DND-41 (cell line): ENCODE data around the gene CYSLTR1.
"Not testable (repeated sequence)": the region's sequence is repeated elsewhere in the genome, so short reads cannot be mapped to it uniquely, and the experiment has no call there.

Experiments
- ATAC-seq: fragments of 200-7000 bp; cut with Tn5 transposase; 3 replicates; pipeline ENCODE4 v1.9.1; 2021; ENCODE audit warnings: low read depth; ENCODE audit not compliant: insufficient read depth
- DNase-seq: peaks from one replicate; pipeline ENCODE4 v3.0.0-alpha.2; 2020
- H2AFZ ChIP-seq: 2 replicates; pipeline ENCODE4 v1.6.0; 2012; ENCODE audit warnings: low read depth, low read length
- H3K27ac ChIP-seq: 2 replicates; pipeline ENCODE4 v1.5.1; 2012; ENCODE audit warnings: low read length, inconsistent platforms
- H3K27me3 ChIP-seq: fragments of 200-600 bp; sonication (generic); 2 replicates; pipeline ENCODE4 v1.6.0; 2012; ENCODE audit warnings: low read length, mild to moderate bottlenecking, inconsistent platforms; ENCODE audit not compliant: insufficient read depth, poor library complexity
- H3K36me3 ChIP-seq: 2 replicates; pipeline ENCODE4 v1.5.1; 2012; ENCODE audit warnings: low read length, inconsistent platforms; ENCODE audit not compliant: insufficient read depth
- H3K4me1 ChIP-seq: 2 replicates; pipeline ENCODE4 v1.5.1; 2012; ENCODE audit warnings: mild to moderate bottlenecking, low read length; ENCODE audit not compliant: insufficient read depth
- H3K4me2 ChIP-seq: 2 replicates; pipeline ENCODE4 v1.6.0; 2012; ENCODE audit warnings: mild to moderate bottlenecking, moderate library complexity, low read length, inconsistent platforms; ENCODE audit not compliant: insufficient read depth
- H3K4me3 ChIP-seq, 2 experiments: fragments of 200-600 bp in 1 of 2; shearing (Covaris generic) in 1 of 2; 2 replicates each; pipeline ENCODE4 v1.5.1; 2012 to 2016; ENCODE audit warnings: inconsistent platforms in 2 of 2, low read length in 2 of 2, mild to moderate bottlenecking in 2 of 2, low read depth in 1 of 2, moderate library complexity in 1 of 2
- H3K79me2 ChIP-seq: 2 replicates; pipeline ENCODE4 v1.6.0; 2012; ENCODE audit warnings: low read length, inconsistent platforms; ENCODE audit not compliant: insufficient read depth
- H3K9ac ChIP-seq: 2 replicates; pipeline ENCODE4 v1.6.0; 2012; ENCODE audit warnings: low read depth, mild to moderate bottlenecking, inconsistent platforms, low read length, moderate library complexity
- H3K9me3 ChIP-seq: 2 replicates; pipeline ENCODE4 v1.5.1; 2012; ENCODE audit warnings: low read length, moderate library complexity, mild to moderate bottlenecking, inconsistent platforms; ENCODE audit not compliant: insufficient read depth, severe bottlenecking
- H4K20me1 ChIP-seq: 2 replicates; pipeline ENCODE4 v1.6.0; 2012; ENCODE audit warnings: low read length; ENCODE audit not compliant: insufficient read depth
- EZH2 ChIP-seq: IDR thresholded peaks from 3 replicates; pipeline ENCODE4 v1.6.1; 2012; ENCODE audit warnings: borderline replicate concordance, low read depth, mild to moderate bottlenecking, moderate library complexity, low read length, inconsistent platforms; ENCODE audit not compliant: severe bottlenecking
- TF ChIP-seq, protein P1 (sequence below): IDR thresholded peaks from 2 replicates; pipeline ENCODE4 v1.5.1; 2012; ENCODE audit warnings: borderline replicate concordance, low read length, moderate library complexity, mild to moderate bottlenecking; ENCODE audit not compliant: poor library complexity, severe bottlenecking; ENCODE audit errors: extremely low read depth

Gene CYSLTR1

DNA sequence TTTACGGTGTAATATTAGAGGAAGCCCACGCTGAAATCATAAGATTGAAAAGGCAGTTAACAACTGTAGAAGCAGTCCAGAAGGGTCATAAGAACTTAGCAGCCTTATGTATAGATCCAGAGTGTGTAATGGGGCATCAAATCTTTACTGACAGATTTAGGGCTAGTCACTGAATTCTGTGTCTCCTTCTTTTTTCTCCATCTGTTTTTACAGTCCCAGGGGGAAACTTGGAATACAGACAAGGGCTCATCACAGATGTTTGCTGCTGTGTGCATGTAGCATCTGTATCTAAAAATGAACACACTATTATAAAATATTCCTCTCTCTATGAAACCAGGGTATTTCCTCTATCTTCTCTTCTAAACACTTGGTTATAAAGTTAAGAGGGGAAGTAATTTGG, 43.9 kb downstream of the CYSLTR1 start:
- Histone ChIP-seq H3K9me3 (no peaks in the 10 kb centered on the region), H2AFZ (no peak overlapping the region), H3K27ac (no peak overlapping the region), H3K4me3 (no peak overlapping the region), H3K27me3 (no peaks in the 10 kb centered on the region), H3K4me1 (no peaks in the 10 kb centered on the region), H4K20me1 (no peaks in the 10 kb centered on the region), H3K79me2 (no peaks in the 10 kb centered on the region), H3K9ac (no peak overlapping the region), H3K36me3 (no peaks in the 10 kb centered on the region), H3K4me2 (no peak overlapping the region)
- no peak for TF ChIP-seq EZH2
- TF ChIP-seq, protein P1, sequence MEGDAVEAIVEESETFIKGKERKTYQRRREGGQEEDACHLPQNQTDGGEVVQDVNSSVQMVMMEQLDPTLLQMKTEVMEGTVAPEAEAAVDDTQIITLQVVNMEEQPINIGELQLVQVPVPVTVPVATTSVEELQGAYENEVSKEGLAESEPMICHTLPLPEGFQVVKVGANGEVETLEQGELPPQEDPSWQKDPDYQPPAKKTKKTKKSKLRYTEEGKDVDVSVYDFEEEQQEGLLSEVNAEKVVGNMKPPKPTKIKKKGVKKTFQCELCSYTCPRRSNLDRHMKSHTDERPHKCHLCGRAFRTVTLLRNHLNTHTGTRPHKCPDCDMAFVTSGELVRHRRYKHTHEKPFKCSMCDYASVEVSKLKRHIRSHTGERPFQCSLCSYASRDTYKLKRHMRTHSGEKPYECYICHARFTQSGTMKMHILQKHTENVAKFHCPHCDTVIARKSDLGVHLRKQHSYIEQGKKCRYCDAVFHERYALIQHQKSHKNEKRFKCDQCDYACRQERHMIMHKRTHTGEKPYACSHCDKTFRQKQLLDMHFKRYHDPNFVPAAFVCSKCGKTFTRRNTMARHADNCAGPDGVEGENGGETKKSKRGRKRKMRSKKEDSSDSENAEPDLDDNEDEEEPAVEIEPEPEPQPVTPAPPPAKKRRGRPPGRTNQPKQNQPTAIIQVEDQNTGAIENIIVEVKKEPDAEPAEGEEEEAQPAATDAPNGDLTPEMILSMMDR: no peak
- ATAC-seq (no peak), DNase-seq (no peak)

DNA sequence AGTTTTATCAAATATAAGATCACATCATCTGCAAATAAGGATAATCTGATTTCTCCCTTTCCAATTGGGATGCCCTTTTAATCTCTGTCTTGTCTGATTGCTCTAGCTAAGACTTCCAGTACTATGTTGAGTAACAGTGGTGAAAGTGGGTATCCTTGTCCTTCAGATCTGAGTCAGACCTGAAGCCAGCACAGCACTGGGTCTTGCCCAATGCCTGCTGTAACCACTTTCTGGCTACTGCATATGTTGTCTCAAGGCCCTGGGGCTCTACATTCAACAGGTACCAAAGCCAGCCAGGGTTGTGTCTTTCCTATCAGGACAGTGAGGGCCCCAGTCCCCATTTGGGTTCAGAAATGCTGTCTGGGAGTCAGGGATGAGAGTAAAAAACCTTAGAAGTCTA, 90.3 kb downstream of the CYSLTR1 start:
- no peaks in the 10 kb centered on the region for H3K27me3 ChIP-seq
- H3K4me2 ChIP-seq: no peak overlapping the region
- H3K36me3 ChIP-seq: no peaks in the 10 kb centered on the region
- H3K9ac ChIP-seq: no peak overlapping the region
- ATAC-seq (no peak), DNase-seq (no peak)
- no peaks in the 10 kb centered on the region for H4K20me1 ChIP-seq
- TF ChIP-seq, protein P1: no peak
- no peak for TF ChIP-seq EZH2
- H3K9me3 ChIP-seq: no peaks in the 10 kb centered on the region
- H3K4me3 ChIP-seq: no peak overlapping the region
- no peaks in the 10 kb centered on the region for H3K79me2 ChIP-seq
- H2AFZ ChIP-seq: no peak overlapping the region
- peaks cover 6% of the 10 kb centered on the region for H3K4me1 ChIP-seq
- H3K27ac ChIP-seq: no peak overlapping the region

DNA sequence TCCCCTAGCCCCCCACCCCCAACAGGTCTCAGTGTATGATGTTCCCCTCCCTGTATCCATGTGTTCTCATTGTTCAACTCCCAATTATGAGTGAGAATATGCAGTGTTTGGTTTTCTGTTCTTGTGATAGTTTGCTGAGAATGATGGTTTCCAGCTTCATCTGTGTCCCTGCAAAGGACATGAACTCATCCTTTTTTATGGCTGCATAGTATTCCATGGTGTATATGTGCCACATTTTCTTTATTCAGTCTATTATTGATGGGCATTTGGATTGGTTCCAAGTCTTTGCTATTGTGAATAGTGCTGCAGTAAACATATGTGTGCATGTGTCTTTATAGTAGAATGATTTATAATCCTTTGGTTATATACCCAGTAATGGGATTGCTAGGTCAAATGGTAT, 101.4 kb downstream of the CYSLTR1 start:
- ATAC-seq, H3K4me2 ChIP-seq, H3K4me3 ChIP-seq, H2AFZ ChIP-seq, H3K9ac ChIP-seq, H3K79me2 ChIP-seq, H4K20me1 ChIP-seq, H3K36me3 ChIP-seq, DNase-seq, H3K9me3 ChIP-seq, H3K27ac ChIP-seq, H3K27me3 ChIP-seq, H3K4me1 ChIP-seq: not testable (repeated sequence)
